ENCODE data around the gene SUSD6. TPM values are rescaled to one million over a fixed set of nuclear protein-coding genes. Genes with fewer than 3 reads are reported as not detected.

SUSD6 gene
- total and polyA plus RNA-seq, 9 of the 15 experiments (the other 6 are each of a cell fraction or from before 2014, with no cell fraction given), result 2.9 to 20.7 (median 5.6) TPM

GRCh38 chr14:69684461-69685217 lies 73.2 kb downstream of the SUSD6 start:
- in situ Hi-C loops (cut with MboI) (no loop called here), intact Hi-C loops (cut with micrococcal nuclease) (no loop called here)
- H3K4me2 ChIP-seq (ENCODE audit: insufficient read depth, low read length), result peak overlapping the region; percentile 17; the same call in 1 of the 2 replicates
- H3K4me1 ChIP-seq (replicated peaks in 1 of 2; ENCODE audit: control insufficient read depth in 2 of 2, insufficient read depth in 2 of 2, low read length in 2 of 2), result peaks cover 17 to 44% of the 10 kb centered on the region in 2 experiments; a peak in 4 of 5 replicates
- DNase-seq (ENCODE audit: extremely low read depth in 1 of 4, low spot score in 3 of 4), result no peak
- WGBS (ENCODE audit: insufficient coverage, low coverage, missing lambda C conversion rate), result 20% methylated on average over 6 of the region's 6 CpGs
- H3K27me3 ChIP-seq (ENCODE audit: control insufficient read depth in 2 of 2, insufficient read depth in 2 of 2, low read length in 2 of 2), result no peaks in the 10 kb centered on the region
- H2AFZ ChIP-seq (ENCODE audit: low read depth, low read length), result no peak overlapping the region
- no peaks in the 10 kb centered on the region for H3K9me3 ChIP-seq (replicated peaks; ENCODE audit: control insufficient read depth, insufficient read depth, low read depth, low read length)
- no peaks in the 10 kb centered on the region for H3K9me1 ChIP-seq (ENCODE audit: control insufficient read depth, insufficient read depth, low read length)
- ATAC-seq, result peak; percentile 25
- ChIA-PET POLR2A (interaction anchor here (0.6 to 1.5 kb wide), 4 partner anchors 10 to 1601 kb away, joined by 3 to 6 read pairs (median 5); no protein-coding TSS in a partner anchor), CTCF (ENCODE audit: low intra/inter-chr PET ratio) (no interaction called here)
- peaks cover 82% of the 10 kb centered on the region for H3K79me2 ChIP-seq (ENCODE audit: control insufficient read depth, insufficient read depth, low read length)
- peaks cover 2% of the 10 kb centered on the region; the same call in 1 of the 3 replicates for H3K36me3 ChIP-seq (ENCODE audit: control insufficient read depth, insufficient read depth, low read length)
- peak overlapping the region in 1 of 2 experiments; percentile 75; a peak in 1 of 4 replicates for H3K9ac ChIP-seq (ENCODE audit: insufficient read depth in 1 of 2, low read depth in 2 of 2, low read length in 2 of 2)
- H3K4me3 ChIP-seq, result no peak overlapping the region
- BruUV-seq (replicated peaks), result no TSS peak
- no peak for TF ChIP-seq SP1 (CRISPR knock-in tag; IDR thresholded peaks at IDR 0.05)
- TF ChIP-seq EGR1 (conservative IDR thresholded peaks at IDR 0.05), result no peak
- no peak for TF ChIP-seq YY1 (IDR thresholded peaks at IDR 0.05; ENCODE audit: borderline replicate concordance in 1 of 3, control insufficient read depth in 1 of 3, extremely low read depth in 1 of 3, insufficient read depth in 3 of 3, insufficient read length in 1 of 3, insufficient replicate concordance in 2 of 3, low read depth in 1 of 3, low read length in 2 of 3)
- TF ChIP-seq ARID3B (CRISPR knock-in tag; IDR thresholded peaks at IDR 0.05; ENCODE audit: borderline replicate concordance), result no peak
- TF ChIP-seq FOXA1 (IDR thresholded peaks at IDR 0.05; ENCODE audit: borderline replicate concordance), result no peak
- no peak for TF ChIP-seq SNIP1 (IDR thresholded peaks at IDR 0.05; ENCODE audit: low read depth)
- no peak for TF ChIP-seq HINFP (tag; conservative IDR thresholded peaks at IDR 0.05; ENCODE audit: low read depth)
- TF ChIP-seq SMARCE1 (IDR thresholded peaks at IDR 0.05), result no peak
- TF ChIP-seq ZNF384 (IDR thresholded peaks at IDR 0.05; ENCODE audit: low read depth, low read length), result no peak
- no peak for TF ChIP-seq ARID2 (IDR thresholded peaks at IDR 0.05)
- TF ChIP-seq IRF2 (CRISPR knock-in tag; IDR thresholded peaks at IDR 0.05), result no peak
- no peaks in the 10 kb centered on the region for H4K20me1 ChIP-seq (replicated peaks; ENCODE audit: control insufficient read depth, insufficient read depth, low read length)
- no peak for FAIRE-seq
- peak overlapping the region; percentile 23 for H3K27ac ChIP-seq (ENCODE audit: extremely low read depth, low read depth, low read length)
